HG03442 (cell line): ENCODE results near the gene MUC5B.
A peak's percentile ranks its signal among the peaks of the same experiment; 100 is the strongest.
"Not testable (repeated sequence)": the region's sequence is repeated elsewhere in the genome, so short reads cannot be mapped to it uniquely, and the experiment has no call there.

Source experiments
- ATAC-seq: cut with Tn5 transposase; IDR thresholded peaks from one replicate; pipeline ENCODE4 v1.9.1; 2021; ENCODE audit warnings: mild to moderate bottlenecking, moderate library complexity; ENCODE audit not compliant: unreplicated experiment

MUC5B gene

GRCh38 chr11:1260620-1261019 lies 37.8 kb downstream of the MUC5B start:
- no peak for ATAC-seq

- no peak for ATAC-seq
Observed at GRCh38 chr11:1261241-1262071, 38.6 kb downstream of the MUC5B start.

- ATAC-seq = peak; percentile 71
Observed at GRCh38 chr11:1262172-1263006, 39.5 kb downstream of the MUC5B start.

GRCh38 chr11:1263010-1263409 lies 40.1 kb downstream of the MUC5B start:
- ATAC-seq = peak; percentile 7

- not testable (repeated sequence) for ATAC-seq
Observed at GRCh38 chr11:1264444-1264843, 41.6 kb downstream of the MUC5B start.

- ATAC-seq = not testable (repeated sequence)
Observed at GRCh38 chr11:1265480-1265879, 42.6 kb downstream of the MUC5B start.

- ATAC-seq = not testable (repeated sequence)
Observed at GRCh38 chr11:1266976-1267375, 44.1 kb downstream of the MUC5B start.

GRCh38 chr11:1267441-1268100 lies 44.7 kb downstream of the MUC5B start:
- no peak for ATAC-seq

GRCh38 chr11:1269957-1270356 lies 47.1 kb downstream of the MUC5B start:
- no peak for ATAC-seq

GRCh38 chr11:1270476-1270875 lies 47.6 kb downstream of the MUC5B start:
- ATAC-seq = no peak

- no peak for ATAC-seq
Observed at GRCh38 chr11:1271002-1271401, 48.1 kb downstream of the MUC5B start.

GRCh38 chr11:1271406-1271805 lies 48.5 kb downstream of the MUC5B start:
- no peak for ATAC-seq

- ATAC-seq = no peak
Observed at GRCh38 chr11:1271927-1272326, 49.1 kb downstream of the MUC5B start.

GRCh38 chr11:1272531-1272930 lies 49.7 kb downstream of the MUC5B start:
- no peak for ATAC-seq

- ATAC-seq = no peak
Observed at GRCh38 chr11:1274501-1274900, 51.6 kb downstream of the MUC5B start.

- ATAC-seq = no peak
Observed at GRCh38 chr11:1275021-1275420, 52.2 kb downstream of the MUC5B start.

GRCh38 chr11:1276041-1276790 lies 53.4 kb downstream of the MUC5B start:
- no peak for ATAC-seq

- ATAC-seq = no peak
Observed at GRCh38 chr11:1276866-1277615, 54.2 kb downstream of the MUC5B start.

- no peak for ATAC-seq
Observed at GRCh38 chr11:1277936-1278512, 55.2 kb downstream of the MUC5B start.
